MCF 10A (cell line): ENCODE results near the gene IMMP2L. TPM values are rescaled to one million over a fixed set of nuclear protein-coding genes. Genes with fewer than 3 reads are reported as not detected.

Source experiments
- BruUV-seq: library from RNA; stranded (reverse); fragments of 400-500 nt; replicated peaks from 2 replicates; lab custom pipeline; 2021; lab: Mats Ljungman, UMichigan
- CTCF ChIA-PET: fragments of 300-600 bp; sonication (Branson Sonifier 250); formaldehyde crosslinking; extraction: SDS; loops from one replicate; lab custom pipeline; 2021; ENCODE audit warnings: antibody characterized with exemption, inconsistent platforms; lab: Yijun Ruan, JAX
- POLR2A ChIA-PET: fragments of 300-600, 350-650 bp; sonication (Branson Sonifier 250); formaldehyde crosslinking; extraction: SDS; loops from one replicate; lab custom pipeline; 2020; ENCODE audit warnings: antibody characterized with exemption, inconsistent platforms; lab: Yijun Ruan, JAX
- DNase-seq: peaks from one replicate; pipeline ENCODE4 v3.0.0-alpha.2; 2018; ENCODE audit not compliant: unreplicated experiment
- H3K27ac Mint-ChIP-seq: one replicate; pipeline ENCODE4 v1.8.0; 2022; ENCODE audit warnings: mild to moderate bottlenecking, low read depth, mixed read lengths; ENCODE audit not compliant: unreplicated experiment
- H3K27me3 Mint-ChIP-seq: one replicate; pipeline ENCODE4 v1.8.0; 2022; ENCODE audit warnings: mixed read lengths; ENCODE audit not compliant: insufficient read depth, unreplicated experiment
- H3K36me3 Mint-ChIP-seq: one replicate; pipeline ENCODE4 v1.8.0; 2022; ENCODE audit warnings: mild to moderate bottlenecking, moderate library complexity, mixed read lengths; ENCODE audit not compliant: insufficient read depth, unreplicated experiment
- H3K4me1 Mint-ChIP-seq: one replicate; pipeline ENCODE4 v1.8.0; 2022; ENCODE audit warnings: mixed read lengths; ENCODE audit not compliant: insufficient read depth, unreplicated experiment
- H3K4me3 Mint-ChIP-seq: one replicate; pipeline ENCODE4 v1.8.0; 2022; ENCODE audit warnings: mild to moderate bottlenecking, moderate library complexity, mixed read lengths; ENCODE audit not compliant: unreplicated experiment
- H3K9me3 Mint-ChIP-seq: one replicate; pipeline ENCODE4 v1.8.0; 2022; ENCODE audit warnings: mixed read lengths; ENCODE audit not compliant: unreplicated experiment
- CTCF ChIP-seq: fragments of 200-600 bp; IDR thresholded peaks from one replicate; pipeline ENCODE4 v1.8.0; 2022; ENCODE audit warnings: antibody characterized with exemption, mild to moderate bottlenecking; ENCODE audit not compliant: unreplicated experiment
- intact Hi-C: fragments of 100-400 bp; cut with micrococcal nuclease; formaldehyde crosslinking; loops from 2 replicates; pipeline ENCODE4 v1.14.1; 2022
- total RNA-seq: library from RNA; stranded (reverse); gene quantifications from 2 replicates; pipeline ENCODE4 v1.2.3, GENCODE V29; 2022

The IMMP2L gene
- total RNA-seq, 1 experiment from 2014 or later: 23.7 TPM

- H3K36me3 Mint-ChIP-seq: no peaks in the 10 kb centered on the region
Observed at GRCh38 chr7:110813986-110814385, 748.3 kb downstream of the IMMP2L start.

GRCh38 chr7:110809832-110810231 is 752.5 kb downstream of the IMMP2L start:
- ChIA-PET POLR2A (no interaction called here), CTCF (interaction anchor here (0.6 to 0.7 kb wide), 2 partner anchors 33 to 554 kb away, joined by 3 read pairs; no protein-coding TSS in a partner anchor)
- H3K36me3 Mint-ChIP-seq: no peaks in the 10 kb centered on the region
- H3K27ac Mint-ChIP-seq: no peak overlapping the region
- no TSS peak for BruUV-seq
- no peak for TF ChIP-seq CTCF
- no peaks in the 10 kb centered on the region for H3K4me1 Mint-ChIP-seq
- no peaks in the 10 kb centered on the region for H3K27me3 Mint-ChIP-seq
- H3K4me3 Mint-ChIP-seq: no peak overlapping the region
- intact Hi-C loops: no loop called here
- no peak for DNase-seq
- no peaks in the 10 kb centered on the region for H3K9me3 Mint-ChIP-seq

More at GRCh38 chr7:110813986-110814385, 748.3 kb downstream of the IMMP2L start:
- CTCF ChIA-PET: interaction anchor here (0.5 to 0.9 kb wide), 2 partner anchors 9 to 188 kb away, joined by 3 to 4 read pairs; no protein-coding TSS in a partner anchor
- Mint-ChIP-seq H3K27me3 (no peaks in the 10 kb centered on the region), H3K4me3 (no peak overlapping the region), H3K9me3 (no peaks in the 10 kb centered on the region), H3K4me1 (no peaks in the 10 kb centered on the region), H3K27ac (no peak overlapping the region)
- intact Hi-C loops: no loop called here
- no TSS peak for BruUV-seq
- TF ChIP-seq CTCF: no peak
- POLR2A ChIA-PET: no interaction called here
- DNase-seq: no peak

- CTCF ChIA-PET: interaction anchor here (0.6 kb wide), 1 partner anchor 70 kb away, joined by 3 read pairs; no protein-coding TSS in a partner anchor
- H3K4me1 Mint-ChIP-seq: no peaks in the 10 kb centered on the region
- no peak for TF ChIP-seq CTCF
Observed at GRCh38 chr7:110808361-110808760, 753.9 kb downstream of the IMMP2L start.

GRCh38 chr7:110804501-110804900 is 757.8 kb downstream of the IMMP2L start:
- no peak for DNase-seq
- TF ChIP-seq CTCF: no peak
- H3K27ac Mint-ChIP-seq: no peak overlapping the region
- no peaks in the 10 kb centered on the region for H3K27me3 Mint-ChIP-seq
- POLR2A ChIA-PET: no interaction called here
- no peaks in the 10 kb centered on the region for H3K36me3 Mint-ChIP-seq
- no peaks in the 10 kb centered on the region for H3K9me3 Mint-ChIP-seq
- intact Hi-C loops: no loop called here
- H3K4me3 Mint-ChIP-seq: no peak overlapping the region
- H3K4me1 Mint-ChIP-seq: no peaks in the 10 kb centered on the region
- CTCF ChIA-PET: interaction anchor here (1.0 kb wide), 1 partner anchor 9 kb away, joined by 4 read pairs; no protein-coding TSS in a partner anchor
- no TSS peak for BruUV-seq

More at GRCh38 chr7:110808361-110808760, 753.9 kb downstream of the IMMP2L start:
- intact Hi-C loops: no loop called here
- no peak overlapping the region for H3K4me3 Mint-ChIP-seq
- H3K27ac Mint-ChIP-seq: no peak overlapping the region
- no peaks in the 10 kb centered on the region for H3K36me3 Mint-ChIP-seq
- no peak for DNase-seq
- H3K9me3 Mint-ChIP-seq: no peaks in the 10 kb centered on the region
- POLR2A ChIA-PET: no interaction called here
- H3K27me3 Mint-ChIP-seq: no peaks in the 10 kb centered on the region
- no TSS peak for BruUV-seq
